ENCODE results near the gene HOXB6.

- TF ChIP-seq CTCF (IDR thresholded peaks at IDR 0.05), result no peak
- TF ChIP-seq REST (IDR thresholded peaks at IDR 0.05; ENCODE audit: insufficient read depth in 1 of 2, low read depth in 2 of 2, low read length in 1 of 2), result no peak; a peak in 1 of 4 replicates
- TF ChIP-seq TCF7L2 (IDR thresholded peaks at IDR 0.05; ENCODE audit: low read depth, low read length), result peak; percentile 96
- 0 out of 2 replicates have a peak, but pooled peaks have one; percentile 59 for TF ChIP-seq POLR2AphosphoS5 (IDR thresholded peaks at IDR 0.05; ENCODE audit: low read depth, low read length)
- no peak for TF ChIP-seq SIN3A (IDR thresholded peaks at IDR 0.05; ENCODE audit: borderline replicate concordance, insufficient read depth, low read depth, low read length)
Measured at GRCh38 chr17:48601539-48602425, 3.0 kb downstream of the HOXB6 start.
